HEK293 (cell line): ENCODE measurements around the gene ADAMTS5.

ENCODE experiments used
- CTCF ChIA-PET: fragments of 350-600 bp; formaldehyde crosslinking; extraction: SDS; loops from one replicate; lab custom pipeline; 2021; ENCODE audit warnings: antibody characterized with exemption; lab: Yijun Ruan, JAX
- POLR2A ChIA-PET: fragments of 300-600 bp; formaldehyde crosslinking; extraction: SDS; loops from one replicate; lab custom pipeline; 2020; ENCODE audit warnings: antibody characterized with exemption, inconsistent platforms; lab: Yijun Ruan, JAX
- H3K27ac ChIP-seq: fragments of 200-500 bp; sonication (Bioruptor generic); 2 replicates; pipeline ENCODE4 v1.5.1; 2014; ENCODE audit warnings: low read depth, low read length, control low read depth, inconsistent platforms; ENCODE audit errors: extremely low read depth
- H3K36me3 ChIP-seq, 2 experiments: fragments of 200-500 bp in 1 of 2; sonication (Bioruptor generic) in 1 of 2; 1 replicate in 1 of 2; 2 replicates in 1 of 2; pipeline ENCODE4 v1.5.1; 2014 to 2017; ENCODE audit warnings: inconsistent platforms in 2 of 2, low read length in 2 of 2; ENCODE audit not compliant: control insufficient read depth in 2 of 2, insufficient read depth in 1 of 2
- H3K4me1 ChIP-seq: fragments of 200-500 bp; sonication (Bioruptor generic); 2 replicates; pipeline ENCODE4 v1.5.1; 2014; ENCODE audit warnings: mild to moderate bottlenecking, low read length, inconsistent platforms; ENCODE audit not compliant: control insufficient read depth, insufficient read depth
- H3K4me3 ChIP-seq: 2 replicates; pipeline ENCODE4 v1.5.1; 2011; ENCODE audit warnings: low read depth, mild to moderate bottlenecking, control low read depth, low read length, moderate library complexity
- H3K9me3 ChIP-seq: fragments of 200-500 bp; sonication (Bioruptor generic); 2 replicates; pipeline ENCODE4 v1.5.1; 2014; ENCODE audit warnings: low read depth, low read length, inconsistent platforms; ENCODE audit not compliant: control insufficient read depth, insufficient read depth
- BCL11B ChIP-seq: fragments of 450-650 bp; formaldehyde crosslinking; IDR thresholded peaks from 2 replicates; pipeline ENCODE4 v1.5.1; 2016; ENCODE audit warnings: low read depth, missing biosample characterization, missing genetic modification characterization
- SALL2 ChIP-seq: fragments of 450-650 bp; formaldehyde crosslinking; IDR thresholded peaks from 2 replicates; pipeline ENCODE4 v1.5.0; 2017; ENCODE audit warnings: missing biosample characterization, mild to moderate bottlenecking, missing genetic modification characterization, borderline replicate concordance
- WT1 ChIP-seq: fragments of 450-650 bp; formaldehyde crosslinking; IDR thresholded peaks from 2 replicates; pipeline ENCODE4 v1.5.1; 2016; ENCODE audit warnings: missing biosample characterization, missing genetic modification characterization
- YY1 ChIP-seq: fragments of 450-650 bp; formaldehyde crosslinking; IDR thresholded peaks from 2 replicates; pipeline ENCODE4 v1.5.1; 2018; ENCODE audit warnings: missing biosample characterization, missing genetic modification characterization
- YY2 ChIP-seq: fragments of 450-650 bp; formaldehyde crosslinking; IDR thresholded peaks from 2 replicates; pipeline ENCODE4 v1.5.1; 2016; ENCODE audit warnings: missing biosample characterization, missing genetic modification characterization
- ZBTB7A ChIP-seq: fragments of 450-650 bp; formaldehyde crosslinking; IDR thresholded peaks from 2 replicates; pipeline ENCODE4 v1.5.1; 2016; ENCODE audit warnings: low read depth, missing biosample characterization, missing genetic modification characterization
- ZNF10 ChIP-seq: fragments of 450-650 bp; formaldehyde crosslinking; IDR thresholded peaks from 2 replicates; pipeline ENCODE4 v1.5.1; 2017; ENCODE audit warnings: missing biosample characterization, missing genetic modification characterization
- ZNF174 ChIP-seq: fragments of 450-650 bp; formaldehyde crosslinking; IDR thresholded peaks from 2 replicates; pipeline ENCODE4 v1.5.0; 2017; ENCODE audit warnings: missing biosample characterization, mild to moderate bottlenecking, missing genetic modification characterization
- ZNF292 ChIP-seq: fragments of 450-650 bp; formaldehyde crosslinking; IDR thresholded peaks from 2 replicates; pipeline ENCODE4 v1.5.1; 2016; ENCODE audit warnings: low read depth, missing biosample characterization, missing genetic modification characterization, borderline replicate concordance
- ZNF391 ChIP-seq: fragments of 450-650 bp; formaldehyde crosslinking; IDR thresholded peaks from 2 replicates; pipeline ENCODE4 v1.5.1; 2016; ENCODE audit warnings: low read depth, missing biosample characterization, missing genetic modification characterization, borderline replicate concordance
- ZNF530 ChIP-seq: fragments of 450-650 bp; formaldehyde crosslinking; IDR thresholded peaks from 2 replicates; pipeline ENCODE4 v1.5.1; 2016; ENCODE audit warnings: low read depth, missing biosample characterization, missing genetic modification characterization
- ZNF580 ChIP-seq: fragments of 450-650 bp; formaldehyde crosslinking; IDR thresholded peaks from 2 replicates; pipeline ENCODE4 v1.5.1; 2016; ENCODE audit warnings: missing biosample characterization, missing genetic modification characterization
- ZNF701 ChIP-seq: fragments of 450-650 bp; formaldehyde crosslinking; IDR thresholded peaks from 2 replicates; pipeline ENCODE4 v1.5.1; 2016; ENCODE audit warnings: missing biosample characterization, missing genetic modification characterization
- ZNF776 ChIP-seq: fragments of 450-650 bp; formaldehyde crosslinking; IDR thresholded peaks from 2 replicates; pipeline ENCODE4 v1.5.0; 2017; ENCODE audit warnings: missing biosample characterization, missing genetic modification characterization, borderline replicate concordance
- ZSCAN23 ChIP-seq: fragments of 450-650 bp; formaldehyde crosslinking; IDR thresholded peaks from 2 replicates; pipeline ENCODE4 v1.5.1; 2016; ENCODE audit warnings: missing biosample characterization, missing genetic modification characterization
- TF ChIP-seq, protein P1 (sequence below): fragments of 450-650 bp; formaldehyde crosslinking; IDR thresholded peaks from 2 replicates; pipeline ENCODE4 v1.5.1; 2016; ENCODE audit warnings: missing biosample characterization, missing genetic modification characterization
- TF ChIP-seq, protein P2 (sequence below): fragments of 450-650 bp; formaldehyde crosslinking; IDR thresholded peaks from 2 replicates; pipeline ENCODE4 v1.5.1; 2017; ENCODE audit warnings: missing biosample characterization, missing genetic modification characterization

The ADAMTS5 gene

DNA sequence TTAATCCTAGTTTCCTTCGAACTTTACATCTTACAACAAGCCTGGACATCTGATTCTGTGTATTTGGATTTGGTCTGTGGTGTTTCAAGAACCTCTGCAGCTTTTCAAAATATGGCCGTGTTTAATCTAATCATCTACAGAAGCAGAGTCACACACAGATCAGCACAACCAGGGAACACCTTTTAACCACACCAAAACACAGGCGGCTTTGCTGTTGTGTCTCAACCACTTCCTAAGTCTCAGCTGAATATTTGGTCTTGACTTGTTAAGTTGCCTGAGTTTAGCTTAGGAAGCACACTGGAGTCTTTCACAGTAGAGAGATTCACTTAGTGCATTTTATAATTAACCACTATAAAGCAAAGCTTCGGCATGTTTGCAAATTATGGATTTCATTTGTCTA, 17.1 kb downstream of the ADAMTS5 start:
- ChIA-PET CTCF (interaction anchor here (1.2 to 2.4 kb wide), 2 partner anchors 12 kb away, joined by 3 to 7 read pairs; no protein-coding TSS in a partner anchor), POLR2A (no interaction called here)
- TF ChIP-seq, protein P1, sequence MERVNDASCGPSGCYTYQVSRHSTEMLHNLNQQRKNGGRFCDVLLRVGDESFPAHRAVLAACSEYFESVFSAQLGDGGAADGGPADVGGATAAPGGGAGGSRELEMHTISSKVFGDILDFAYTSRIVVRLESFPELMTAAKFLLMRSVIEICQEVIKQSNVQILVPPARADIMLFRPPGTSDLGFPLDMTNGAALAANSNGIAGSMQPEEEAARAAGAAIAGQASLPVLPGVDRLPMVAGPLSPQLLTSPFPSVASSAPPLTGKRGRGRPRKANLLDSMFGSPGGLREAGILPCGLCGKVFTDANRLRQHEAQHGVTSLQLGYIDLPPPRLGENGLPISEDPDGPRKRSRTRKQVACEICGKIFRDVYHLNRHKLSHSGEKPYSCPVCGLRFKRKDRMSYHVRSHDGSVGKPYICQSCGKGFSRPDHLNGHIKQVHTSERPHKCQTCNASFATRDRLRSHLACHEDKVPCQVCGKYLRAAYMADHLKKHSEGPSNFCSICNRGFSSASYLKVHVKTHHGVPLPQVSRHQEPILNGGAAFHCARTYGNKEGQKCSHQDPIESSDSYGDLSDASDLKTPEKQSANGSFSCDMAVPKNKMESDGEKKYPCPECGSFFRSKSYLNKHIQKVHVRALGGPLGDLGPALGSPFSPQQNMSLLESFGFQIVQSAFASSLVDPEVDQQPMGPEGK (tag by site-specific recombination) = no peak
- TF ChIP-seq ZNF10 (tag by site-specific recombination) = no peak
- TF ChIP-seq ZNF174 (tag by site-specific recombination) = no peak
- TF ChIP-seq ZNF701 (tag by site-specific recombination) = no peak
- no peak for TF ChIP-seq BCL11B (tag by site-specific recombination)
- TF ChIP-seq WT1 (tag by site-specific recombination) = no peak
- TF ChIP-seq ZBTB7A = no peak
- no peak for TF ChIP-seq YY1 (tag by site-specific recombination)
- TF ChIP-seq SALL2 (tag by site-specific recombination) = no peak
- no peak for TF ChIP-seq ZNF391 (tag by site-specific recombination)
- Histone ChIP-seq H3K36me3 (peaks cover 0 to 11% of the 10 kb centered on the region in 2 experiments; a peak in 2 of 3 replicates), H3K27ac (no peak overlapping the region), H3K9me3 (no peaks in the 10 kb centered on the region), H3K4me3 (no peak overlapping the region), H3K4me1 (peaks cover 8% of the 10 kb centered on the region)

- ChIA-PET POLR2A (interaction anchor here (0.7 to 0.9 kb wide), 2 partner anchors 14 to 680 kb away, joined by 3 read pairs; no protein-coding TSS in a partner anchor), CTCF (interaction anchor here (0.6 to 2.4 kb wide), 5 partner anchors 14 to 557 kb away, joined by 3 to 7 read pairs (median 4); no protein-coding TSS in a partner anchor)
- TF ChIP-seq YY2 (no peak), ZNF776 (tag by site-specific recombination) (no peak), ZNF701 (tag by site-specific recombination) (no peak), ZSCAN23 (no peak)
- TF ChIP-seq, protein P2, sequence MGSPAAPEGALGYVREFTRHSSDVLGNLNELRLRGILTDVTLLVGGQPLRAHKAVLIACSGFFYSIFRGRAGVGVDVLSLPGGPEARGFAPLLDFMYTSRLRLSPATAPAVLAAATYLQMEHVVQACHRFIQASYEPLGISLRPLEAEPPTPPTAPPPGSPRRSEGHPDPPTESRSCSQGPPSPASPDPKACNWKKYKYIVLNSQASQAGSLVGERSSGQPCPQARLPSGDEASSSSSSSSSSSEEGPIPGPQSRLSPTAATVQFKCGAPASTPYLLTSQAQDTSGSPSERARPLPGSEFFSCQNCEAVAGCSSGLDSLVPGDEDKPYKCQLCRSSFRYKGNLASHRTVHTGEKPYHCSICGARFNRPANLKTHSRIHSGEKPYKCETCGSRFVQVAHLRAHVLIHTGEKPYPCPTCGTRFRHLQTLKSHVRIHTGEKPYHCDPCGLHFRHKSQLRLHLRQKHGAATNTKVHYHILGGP (tag by site-specific recombination) = no peak
- Histone ChIP-seq H3K27ac (no peak overlapping the region), H3K4me1 (peaks cover 8% of the 10 kb centered on the region), H3K36me3 (no peaks in the 10 kb centered on the region; a peak in 1 of 3 replicates), H3K4me3 (no peak overlapping the region), H3K9me3 (no peaks in the 10 kb centered on the region)
Measured at GRCh38 chr21:26948194-26948593, 18.7 kb downstream of the ADAMTS5 start.

DNA sequence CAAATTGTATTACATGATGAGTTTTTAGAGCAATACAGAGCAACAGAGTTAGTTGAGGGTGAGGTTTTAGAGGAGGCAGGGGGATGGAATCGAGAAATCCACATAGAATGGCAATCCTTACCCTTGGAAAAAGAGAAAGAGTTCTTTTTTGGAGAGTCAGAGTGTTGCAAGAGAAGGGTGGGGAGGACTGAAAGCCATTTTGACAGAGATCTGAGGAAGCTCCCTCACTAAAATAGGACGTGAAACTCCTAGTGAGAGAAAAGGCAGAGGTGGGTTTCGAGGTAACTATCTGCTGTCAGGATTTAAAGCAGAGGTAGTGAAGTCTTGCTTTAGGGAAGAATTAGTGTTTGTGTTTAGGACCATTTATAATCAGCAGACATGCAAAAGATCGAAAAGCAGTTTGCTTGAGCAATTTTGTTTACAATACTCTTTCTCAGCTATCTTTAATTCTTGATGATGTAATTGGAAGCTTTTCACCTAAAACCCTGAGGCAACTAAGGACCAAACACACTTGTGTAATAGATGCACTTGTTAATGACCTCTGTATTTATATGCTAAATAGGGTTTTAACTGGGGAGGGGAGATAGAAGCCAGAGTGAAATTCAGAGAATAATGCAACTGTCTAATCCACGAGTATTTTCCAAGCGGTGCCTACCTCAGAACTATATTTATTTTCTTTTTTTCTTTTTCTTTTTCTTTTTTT, 20.0 kb downstream of the ADAMTS5 start:
- ChIA-PET CTCF (interaction anchor here (0.6 to 2.0 kb wide), 3 partner anchors 15 to 138 kb away, joined by 3 to 7 read pairs (median 4); no protein-coding TSS in a partner anchor), POLR2A (no interaction called here)
- Histone ChIP-seq H3K4me1 (peaks cover 8% of the 10 kb centered on the region), H3K4me3 (no peak overlapping the region), H3K9me3 (no peaks in the 10 kb centered on the region), H3K36me3 (no peaks in the 10 kb centered on the region; a peak in 1 of 3 replicates), H3K27ac (no peak overlapping the region)
- TF ChIP-seq ZNF580 (tag by site-specific recombination) (no peak), ZNF530 (tag by site-specific recombination) (no peak), ZNF292 (tag by site-specific recombination) (no peak)
